A549 (cell line): ENCODE measurements around the gene NUP205.

ENCODE experiments used
- CEBPB ChIP-seq, 2 experiments: fragments of >200 bp in 1 of 2; sonication (Bioruptor Twin) in 1 of 2; formaldehyde crosslinking in 1 of 2; IDR thresholded peaks; 2 replicates each; pipeline ENCODE4 v1.6.1; 2012 to 2016
- CTCF ChIP-seq: fragments of >200 bp; sonication (Bioruptor Twin); formaldehyde crosslinking; IDR thresholded peaks from 3 replicates; pipeline ENCODE4 v1.5.1; 2016
- EP300 ChIP-seq, 2 experiments: fragments of >200 bp; sonication (Bioruptor Twin); formaldehyde crosslinking; IDR thresholded peaks; 2 replicates in 1 of 2; 3 replicates in 1 of 2; pipeline ENCODE4 v1.6.1; 2016 to 2017
- FOSL2 ChIP-seq, 2 experiments: fragments of 450-650 bp in 1 of 2; fragments of >200 bp in 1 of 2; sonication (Bioruptor Twin) in 1 of 2; formaldehyde crosslinking; IDR thresholded peaks; 2 replicates each; pipeline versions ENCODE4 v1.5.0 to v1.6.1; 2016 to 2020; ENCODE audit warnings: mild to moderate bottlenecking in 1 of 2, moderate library complexity in 1 of 2
- GATA3 ChIP-seq: IDR thresholded peaks from 2 replicates; pipeline ENCODE4 v1.6.1; 2012; ENCODE audit warnings: borderline replicate concordance
- JUN ChIP-seq, 2 experiments: fragments of >200 bp; sonication (Bioruptor Twin); formaldehyde crosslinking; IDR thresholded peaks; 2 replicates in 1 of 2; 3 replicates in 1 of 2; pipeline ENCODE4 v1.6.1; 2016 to 2017
- KDM5A ChIP-seq: fragments of 200-600 bp; sonication (generic); IDR thresholded peaks from 2 replicates; pipeline ENCODE4 v1.6.1; 2016; ENCODE audit warnings: antibody characterized with exemption, mild to moderate bottlenecking
- POLR2A ChIP-seq: IDR thresholded peaks from 2 replicates; pipeline ENCODE4 v1.6.1; 2012; ENCODE audit warnings: mild to moderate bottlenecking, low read length
- POLR2AphosphoS2 ChIP-seq: conservative IDR thresholded peaks from 2 replicates; pipeline ENCODE4 v1.6.1; 2012; ENCODE audit warnings: low read length, improper control_type of control experiment, inconsistent platforms
- RAD21 ChIP-seq, 2 experiments: fragments of >200 bp in 1 of 2; sonication (Bioruptor Twin) in 1 of 2; formaldehyde crosslinking in 1 of 2; IDR thresholded peaks in 1 of 2; conservative IDR thresholded peaks in 1 of 2; 2 replicates in 1 of 2; 3 replicates in 1 of 2; pipeline ENCODE4 v1.6.1; 2012 to 2018; ENCODE audit warnings: inconsistent platforms in 1 of 2
- TF ChIP-seq, protein P1 (sequence below): fragments of >200 bp; sonication (Bioruptor Twin); formaldehyde crosslinking; IDR thresholded peaks from 2 replicates; pipeline ENCODE4 v1.6.1; 2016
- TF ChIP-seq, protein P2 (sequence below): fragments of 150-350 bp; IDR thresholded peaks from 2 replicates; pipeline ENCODE4 v1.6.1; 2014; ENCODE audit warnings: low read depth, mild to moderate bottlenecking, low read length

GRCh38 chr7:135537905-135538304 is 19.8 kb upstream of the NUP205 start:
- TF ChIP-seq RAD21 (conservative IDR thresholded peaks at IDR 0.05 in 1 of 2, IDR thresholded peaks at IDR 0.05 in 1 of 2) (no peak), FOSL2 (IDR thresholded peaks at IDR 0.05) (no peak), FOSL2 (CRISPR knock-in tag; IDR thresholded peaks at IDR 0.05) (no peak), CTCF (no peak), KDM5A (no peak), POLR2AphosphoS2 (no peak), JUN (IDR thresholded peaks at IDR 0.05) (no peak), POLR2A (no peak), CEBPB (IDR thresholded peaks at IDR 0.05) (no peak), EP300 (IDR thresholded peaks at IDR 0.05) (no peak), GATA3 (no peak)
- TF ChIP-seq, protein P1, sequence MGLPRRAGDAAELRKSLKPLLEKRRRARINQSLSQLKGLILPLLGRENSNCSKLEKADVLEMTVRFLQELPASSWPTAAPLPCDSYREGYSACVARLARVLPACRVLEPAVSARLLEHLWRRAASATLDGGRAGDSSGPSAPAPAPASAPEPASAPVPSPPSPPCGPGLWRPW, result no peak
- TF ChIP-seq, protein P2, sequence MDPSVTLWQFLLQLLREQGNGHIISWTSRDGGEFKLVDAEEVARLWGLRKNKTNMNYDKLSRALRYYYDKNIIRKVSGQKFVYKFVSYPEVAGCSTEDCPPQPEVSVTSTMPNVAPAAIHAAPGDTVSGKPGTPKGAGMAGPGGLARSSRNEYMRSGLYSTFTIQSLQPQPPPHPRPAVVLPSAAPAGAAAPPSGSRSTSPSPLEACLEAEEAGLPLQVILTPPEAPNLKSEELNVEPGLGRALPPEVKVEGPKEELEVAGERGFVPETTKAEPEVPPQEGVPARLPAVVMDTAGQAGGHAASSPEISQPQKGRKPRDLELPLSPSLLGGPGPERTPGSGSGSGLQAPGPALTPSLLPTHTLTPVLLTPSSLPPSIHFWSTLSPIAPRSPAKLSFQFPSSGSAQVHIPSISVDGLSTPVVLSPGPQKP, result no peak
